Fibroblast of the aortic adventitia (primary cell): ENCODE measurements around the gene ATPAF1. TPM values are rescaled to one million over a fixed set of nuclear protein-coding genes. Genes with fewer than 3 reads are reported as not detected.
"Not testable (repeated sequence)": the region's sequence is repeated elsewhere in the genome, so short reads cannot be mapped to it uniquely, and the experiment has no call there.

Experiments used
- DNase-seq: peaks from one replicate; pipeline ENCODE4 v3.0.0-alpha.2; 2010; ENCODE audit warnings: low read depth
- H3K4me3 ChIP-seq: 2 replicates; pipeline ENCODE4 v1.5.1; 2011; ENCODE audit warnings: low read depth, mild to moderate bottlenecking, control low read depth, low read length, moderate library complexity
- CTCF ChIP-seq: IDR thresholded peaks from 2 replicates; pipeline ENCODE4 v1.5.1; 2011; ENCODE audit warnings: mild to moderate bottlenecking, low read length, control low read depth, inconsistent platforms; ENCODE audit not compliant: insufficient read depth
- total RNA-seq: library from RNA; depleted of rRNA; stranded (reverse); fragments of >200 nt; gene quantifications from 2 replicates; pipeline ENCODE4 v1.2.3, GENCODE V29; 2012; ENCODE audit warnings: low replicate concordance

ATPAF1 gene
- total RNA-seq, 1 donor, result 53.5 TPM

- no peak for TF ChIP-seq CTCF
- no peak for DNase-seq
- H3K4me3 ChIP-seq, result no peak overlapping the region
Observed at GRCh38 chr1:46699666-46700065, 31.5 kb upstream of the ATPAF1 start.

- no peak for TF ChIP-seq CTCF
- no peak overlapping the region for H3K4me3 ChIP-seq
- DNase-seq, result no peak
Observed at GRCh38 chr1:46697053-46697452, 28.9 kb upstream of the ATPAF1 start.

GRCh38 chr1:46694676-46695075 is 26.5 kb upstream of the ATPAF1 start:
- not testable (repeated sequence) for DNase-seq, H3K4me3 ChIP-seq

GRCh38 chr1:46692811-46693770 is 24.9 kb upstream of the ATPAF1 start:
- no peak overlapping the region for H3K4me3 ChIP-seq
- no peak for DNase-seq
- TF ChIP-seq CTCF, result no peak

GRCh38 chr1:46691997-46692790 is 24.0 kb upstream of the ATPAF1 start:
- peak; percentile 27 for TF ChIP-seq CTCF
- H3K4me3 ChIP-seq, result no peak overlapping the region
- DNase-seq, result peak; percentile 42

GRCh38 chr1:46690931-46691421 is 22.8 kb upstream of the ATPAF1 start:
- H3K4me3 ChIP-seq, result no peak overlapping the region
- no peak for TF ChIP-seq CTCF
- DNase-seq, result no peak

GRCh38 chr1:46689897-46690296 is 21.7 kb upstream of the ATPAF1 start:
- no peak for DNase-seq
- no peak for TF ChIP-seq CTCF
- no peak overlapping the region for H3K4me3 ChIP-seq
